Upper lobe of right lung (tissue), 1 donor: ENCODE measurements around the gene SLC38A6. TPM values are rescaled to one million over a fixed set of nuclear protein-coding genes. Genes with fewer than 3 reads are reported as not detected.

Experiments used
- ATAC-seq: fragments of 200-7000 bp; cut with Tn5 transposase; one replicate; pipeline ENCODE4 v1.9.1; 2020; ENCODE audit warnings: mild to moderate bottlenecking, moderate library complexity
- DNase-seq: peaks from one replicate; pipeline ENCODE4 v3.0.0-alpha.2; 2020
- H3K27ac ChIP-seq: fragments of 200-600 bp; one replicate; pipeline ENCODE4 v1.8.0; 2022
- H3K27me3 ChIP-seq: fragments of 200-600 bp; one replicate; pipeline ENCODE4 v1.8.0; 2022; ENCODE audit warnings: mild to moderate bottlenecking
- H3K36me3 ChIP-seq: fragments of 200-600 bp; one replicate; pipeline ENCODE4 v1.8.0; 2022
- H3K4me1 ChIP-seq: fragments of 200-600 bp; one replicate; pipeline ENCODE4 v1.8.0; 2022
- H3K4me3 ChIP-seq: fragments of 200-600 bp; one replicate; pipeline ENCODE4 v1.8.0; 2022; ENCODE audit warnings: mild to moderate bottlenecking
- H3K9me3 ChIP-seq: fragments of 200-600 bp; one replicate; pipeline ENCODE4 v1.8.0; 2022
- CTCF ChIP-seq: fragments of 200-600 bp; IDR thresholded peaks from one replicate; pipeline ENCODE4 v1.8.0; 2022; ENCODE audit warnings: antibody characterized with exemption
- intact Hi-C: fragments of 100-400 bp; cut with DNase I; formaldehyde crosslinking; loops from one replicate; pipeline ENCODE4 v1.11.0; 2022
- total RNA-seq: library from RNA; stranded (reverse); fragmentation: NEBNext Ultra II Directional; extraction: Animal tissue kit (Norgen Biotek cat#: 25700); gene quantifications from one replicate; pipeline ENCODE4 v1.2.1, GENCODE V29; 2021
- donor health status: DM: no; HTN: yes; CAD: no; lungs with severe emphysema.

Gene SLC38A6
- total RNA-seq, 1 donor from 2014 or later: 24.3 TPM

GRCh38 chr14:61099216-61099835 is 118.3 kb downstream of the SLC38A6 start:
- intact Hi-C loops: no loop called here
- no peaks in the 10 kb centered on the region for H3K36me3 ChIP-seq
- ATAC-seq (no peak), DNase-seq (no peak)
- H3K27me3 ChIP-seq: no peaks in the 10 kb centered on the region
- H3K4me3 ChIP-seq: no peak overlapping the region
- no peak overlapping the region for H3K27ac ChIP-seq
- no peak for TF ChIP-seq CTCF
- no peaks in the 10 kb centered on the region for H3K9me3 ChIP-seq
- peaks cover 27% of the 10 kb centered on the region for H3K4me1 ChIP-seq

GRCh38 chr14:61101803-61102548 is 120.9 kb downstream of the SLC38A6 start:
- Histone ChIP-seq H3K9me3 (no peaks in the 10 kb centered on the region), H3K27me3 (no peaks in the 10 kb centered on the region), H3K4me3 (no peak overlapping the region), H3K4me1 (peaks cover 27% of the 10 kb centered on the region), H3K36me3 (no peaks in the 10 kb centered on the region), H3K27ac (peak overlapping the region; percentile 48)
- ATAC-seq (peak; percentile 58), DNase-seq (no peak)
- intact Hi-C loops: no loop called here
- no peak for TF ChIP-seq CTCF

Other genes starting within 250 kb of the SLC38A6 start
- 25.5 TPM for gene MNAT1, start 246.5 kb upstream of the SLC38A6 start, total RNA-seq
- 11.3 TPM for gene TRMT5, start 166 bp upstream of the SLC38A6 start, total RNA-seq